HT-29 (cell line): ENCODE data around the gene ZSWIM9. TPM values are rescaled to one million over a fixed set of nuclear protein-coding genes. Genes with fewer than 3 reads are reported as not detected.

Experiments used
- DNase-seq: peaks from one replicate; pipeline ENCODE4 v3.0.0-alpha.2; 2015; ENCODE audit warnings: low spot score
- total RNA-seq: library from RNA; depleted of rRNA; stranded (reverse); fragments of >200 nt; shearing (Covaris generic); gene quantifications from 2 replicates; pipeline ENCODE4 v1.2.3, GENCODE V29; 2014; rRNA removed

Gene ZSWIM9
- total RNA-seq: 7.5 and 8.2 TPM in 2 replicates

- DNase-seq: peak; percentile 98
These were observed at the start of gene ZSWIM9, which contains the start of gene LIG1 for GRCh38 chr19:48169939-48170803. TSS of gene ZSWIM9 (plus strand) at chr19:48170680. CDS start at chr19:48171803, 1,123 bp downstream. TSS of gene LIG1 (minus strand) at chr19:48170344. CDS start at chr19:48165566, 4,778 bp downstream.

- DNase-seq: no peak
These were observed 49.4 kb upstream of the ZSWIM9 start for GRCh38 chr19:48121066-48121465.

- no peak for DNase-seq
These were observed 48.5 kb upstream of the ZSWIM9 start for GRCh38 chr19:48121909-48122371.

- DNase-seq: no peak
These were observed 48.1 kb upstream of the ZSWIM9 start for GRCh38 chr19:48122421-48122820.

- peak; percentile 81 for DNase-seq
These were observed 46.4 kb upstream of the ZSWIM9 start for GRCh38 chr19:48123907-48124651.

GRCh38 chr19:48127561-48127960, 42.9 kb upstream of the ZSWIM9 start:
- no peak for DNase-seq

GRCh38 chr19:48133094-48133493, 37.4 kb upstream of the ZSWIM9 start:
- DNase-seq: no peak

- DNase-seq: peak; percentile 39
These were observed 35.1 kb upstream of the ZSWIM9 start for GRCh38 chr19:48135411-48135810.

GRCh38 chr19:48136547-48136946, 33.9 kb upstream of the ZSWIM9 start:
- no peak for DNase-seq

- DNase-seq: no peak
These were observed 33.1 kb upstream of the ZSWIM9 start for GRCh38 chr19:48137411-48137810.

- no peak for DNase-seq
These were observed 31.4 kb upstream of the ZSWIM9 start for GRCh38 chr19:48139053-48139452.

GRCh38 chr19:48147597-48148175, 22.8 kb upstream of the ZSWIM9 start:
- DNase-seq: no peak

- DNase-seq: no peak
These were observed 21.9 kb upstream of the ZSWIM9 start for GRCh38 chr19:48148576-48148975.

GRCh38 chr19:48149430-48149829, 21.1 kb upstream of the ZSWIM9 start:
- no peak for DNase-seq

GRCh38 chr19:48152551-48152950, 17.9 kb upstream of the ZSWIM9 start:
- peak; percentile 87 for DNase-seq

GRCh38 chr19:48154003-48154402, 16.5 kb upstream of the ZSWIM9 start:
- DNase-seq: no peak

GRCh38 chr19:48158210-48158790, 12.2 kb upstream of the ZSWIM9 start:
- DNase-seq: no peak

- no peak for DNase-seq
These were observed 1.8 kb upstream of the ZSWIM9 start for GRCh38 chr19:48168689-48169088.

- peak; percentile 93 for DNase-seq
These were observed 922 bp upstream of the ZSWIM9 start for GRCh38 chr19:48169578-48169938.

- peak; percentile 38 for DNase-seq
These were observed 402 bp downstream of the ZSWIM9 start for GRCh38 chr19:48170817-48171347.

- no peak for DNase-seq
These were observed 1.2 kb downstream of the ZSWIM9 start for GRCh38 chr19:48171710-48172109.
